Parietal lobe (tissue), 2 donors: ENCODE measurements around the gene AGFG2. TPM values are rescaled to one million over a fixed set of nuclear protein-coding genes. Genes with fewer than 3 reads are reported as not detected.

Experiments
- small RNA-seq: library from RNA; depleted of rRNA; stranded (forward); fragments of <200 nt; gene quantifications from one replicate; pipeline ENCODE3, GENCODE V24; 2014; ENCODE audit warnings: low replicate concordance
- total RNA-seq: library from RNA; depleted of rRNA; stranded (reverse); fragments of >200 nt; gene quantifications from one replicate; pipeline ENCODE4 v1.2.3, GENCODE V29; 2014

Gene AGFG2, protein sequence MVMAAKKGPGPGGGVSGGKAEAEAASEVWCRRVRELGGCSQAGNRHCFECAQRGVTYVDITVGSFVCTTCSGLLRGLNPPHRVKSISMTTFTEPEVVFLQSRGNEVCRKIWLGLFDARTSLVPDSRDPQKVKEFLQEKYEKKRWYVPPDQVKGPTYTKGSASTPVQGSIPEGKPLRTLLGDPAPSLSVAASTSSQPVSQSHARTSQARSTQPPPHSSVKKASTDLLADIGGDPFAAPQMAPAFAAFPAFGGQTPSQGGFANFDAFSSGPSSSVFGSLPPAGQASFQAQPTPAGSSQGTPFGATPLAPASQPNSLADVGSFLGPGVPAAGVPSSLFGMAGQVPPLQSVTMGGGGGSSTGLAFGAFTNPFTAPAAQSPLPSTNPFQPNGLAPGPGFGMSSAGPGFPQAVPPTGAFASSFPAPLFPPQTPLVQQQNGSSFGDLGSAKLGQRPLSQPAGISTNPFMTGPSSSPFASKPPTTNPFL
- 4.7 TPM for total RNA-seq

DNA sequence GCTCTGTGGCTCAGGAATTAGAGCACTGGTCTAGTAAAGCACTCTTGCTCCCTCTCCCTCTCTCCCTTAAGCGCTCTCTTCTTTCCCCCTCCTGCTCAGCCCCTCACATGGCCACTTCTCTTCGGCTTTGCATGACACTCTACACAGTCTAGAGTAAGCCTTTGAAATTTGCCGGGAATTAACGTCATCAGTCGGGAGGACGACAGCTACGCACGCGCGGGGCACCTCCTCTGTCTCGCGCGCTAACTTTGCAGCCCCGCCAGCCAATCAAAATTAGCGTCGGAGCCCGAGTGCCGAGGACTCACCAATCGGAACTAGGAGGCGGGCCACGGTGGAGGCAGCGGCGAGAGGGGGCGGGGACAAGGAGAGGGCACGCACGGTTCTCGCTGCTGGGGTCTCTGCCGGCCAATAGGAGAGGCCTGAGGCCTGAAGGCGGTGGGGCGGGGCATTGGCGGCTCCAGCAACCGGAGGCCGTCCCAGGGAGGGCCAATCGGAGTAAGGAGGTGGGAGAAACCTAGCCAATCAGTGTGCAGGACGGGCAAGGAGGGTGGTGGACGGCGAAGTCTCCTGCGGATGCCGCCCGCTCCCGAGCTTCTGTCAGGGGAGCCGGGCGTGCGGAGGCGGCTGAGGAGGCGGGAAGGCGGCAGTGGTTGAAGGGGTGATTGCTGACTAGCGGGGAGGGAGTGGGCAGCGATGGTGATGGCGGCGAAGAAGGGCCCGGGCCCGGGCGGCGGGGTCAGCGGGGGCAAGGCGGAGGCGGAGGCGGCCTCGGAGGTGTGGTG is at the start of gene AGFG2:
Gene AGFG2 (plus strand): TSS at position 550 of the 782 bp plus-strand sequence. CDS start 144 bp downstream, at position 694.

GRCh38 chr7:100573691-100574361 is 34.8 kb downstream of the AGFG2 start, which contains the start of gene SAP25:
SAP25 (minus strand) TSS chr7:100573900; CDS start chr7:100573742, 158 bp downstream.

DNA sequence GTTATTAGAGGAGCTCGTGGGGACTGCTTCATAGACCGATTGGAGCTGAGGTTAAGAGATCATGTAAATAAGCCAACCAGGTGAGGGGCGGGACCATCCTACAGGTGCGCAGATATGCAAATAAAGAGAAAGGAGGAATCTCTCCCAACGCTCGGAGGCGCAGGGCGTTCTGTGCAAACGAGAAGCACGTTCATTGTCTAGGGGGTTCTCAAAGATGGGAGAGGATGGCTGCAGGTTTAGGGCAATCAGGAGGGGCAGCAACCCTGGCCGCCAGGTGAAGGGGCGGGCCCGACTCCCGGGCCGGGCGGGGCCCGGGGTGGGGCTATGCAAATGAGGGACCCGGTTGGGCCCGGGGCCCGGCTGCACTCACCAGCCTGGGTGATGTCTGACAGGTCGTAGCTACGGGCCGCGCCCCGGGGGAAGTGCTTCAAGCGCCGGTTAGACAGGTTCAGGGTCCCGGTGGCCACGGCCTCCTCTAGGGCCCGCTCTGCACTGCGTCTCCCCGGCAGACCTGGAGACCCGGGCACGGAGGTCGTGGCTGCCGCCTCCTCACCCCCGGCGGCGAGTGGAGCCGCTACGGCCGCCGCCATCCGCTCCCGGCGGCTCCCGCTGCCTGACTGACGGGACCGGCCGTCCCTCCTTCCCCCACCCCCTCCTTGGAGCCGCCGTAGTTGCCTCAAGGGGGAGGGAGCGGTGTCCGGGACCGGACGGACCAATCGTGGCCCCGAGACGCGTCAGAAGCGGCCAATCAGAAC is 46.7 kb downstream of the AGFG2 start, which contains the start of gene LRCH4:
Gene LRCH4 (minus strand): TSS at position 619 of the 755 bp plus-strand sequence. CDS start 29 bp downstream, at position 590.

GRCh38 chr7:100586266-100587025 is 47.4 kb downstream of the AGFG2 start, which contains the start of gene FBXO24:
FBXO24 (plus strand) TSS chr7:100586328; CDS start chr7:100586626, 298 bp downstream.

GRCh38 chr7:100611983-100612729 is 73.2 kb downstream of the AGFG2 start, which contains the start of gene MOSPD3:
MOSPD3 (plus strand) TSS chr7:100612540; CDS start chr7:100612792, 252 bp downstream.

Small RNAs within 50 kb of the gene (small RNA-seq; reads per million reads assigned to genes)
- not detected for gene RN7SL416P
- not detected for gene SAP25

Other genes with a start within 250 kb of the AGFG2 start
- not detected for gene SPDYE3, start 231.5 kb upstream of the AGFG2 start, total RNA-seq
- gene PILRB, start 181.1 kb upstream of the AGFG2 start, total RNA-seq = 35.4 TPM
- 3.8 TPM for gene PILRA, start 165.7 kb upstream of the AGFG2 start, total RNA-seq
- gene ZCWPW1, start 110.5 kb upstream of the AGFG2 start, total RNA-seq = 2.2 TPM
- 21.3 TPM for gene MEPCE, start 109.4 kb upstream of the AGFG2 start, total RNA-seq
- gene PPP1R35, start 102.7 kb upstream of the AGFG2 start, total RNA-seq = 7.8 TPM
- not detected for gene SPACDR, start 74.9 kb upstream of the AGFG2 start, total RNA-seq
- gene TSC22D4, start 60.0 kb upstream of the AGFG2 start, total RNA-seq = 6.6 TPM
- gene NYAP1, start 55.3 kb upstream of the AGFG2 start, total RNA-seq = 38.5 TPM
- not detected for gene SAP25, start 34.7 kb downstream of the AGFG2 start, total RNA-seq
- 17.5 TPM for gene LRCH4, start 46.9 kb downstream of the AGFG2 start, total RNA-seq
- gene FBXO24, start 47.1 kb downstream of the AGFG2 start, total RNA-seq = not detected
- 4.1 TPM for gene PCOLCE, start 63.2 kb downstream of the AGFG2 start, total RNA-seq
- gene MOSPD3, start 73.3 kb downstream of the AGFG2 start, total RNA-seq = 23.5 TPM
- 6.6 TPM for gene TFR2, start 102.3 kb downstream of the AGFG2 start, total RNA-seq
- gene ACTL6B, start 117.2 kb downstream of the AGFG2 start, total RNA-seq = 107 TPM
- gene GNB2, start 134.5 kb downstream of the AGFG2 start, total RNA-seq = 74.5 TPM
- 35.4 TPM for gene GIGYF1, start 155.0 kb downstream of the AGFG2 start, total RNA-seq
- 28.8 TPM for gene POP7, start 166.9 kb downstream of the AGFG2 start, total RNA-seq
- not detected for gene EPO, start 181.3 kb downstream of the AGFG2 start, total RNA-seq
- gene ZAN, start 194.4 kb downstream of the AGFG2 start, total RNA-seq = not detected